GM21423 (cell line): ENCODE measurements around the gene SYNGR1.
"Not testable (repeated sequence)": the region's sequence is repeated elsewhere in the genome, so short reads cannot be mapped to it uniquely, and the experiment has no call there.

Source experiments
- ATAC-seq: cut with Tn5 transposase; IDR thresholded peaks from one replicate; pipeline ENCODE4 v1.9.1; 2021; ENCODE audit warnings: mild to moderate bottlenecking, moderate library complexity; ENCODE audit not compliant: unreplicated experiment

The SYNGR1 gene

DNA sequence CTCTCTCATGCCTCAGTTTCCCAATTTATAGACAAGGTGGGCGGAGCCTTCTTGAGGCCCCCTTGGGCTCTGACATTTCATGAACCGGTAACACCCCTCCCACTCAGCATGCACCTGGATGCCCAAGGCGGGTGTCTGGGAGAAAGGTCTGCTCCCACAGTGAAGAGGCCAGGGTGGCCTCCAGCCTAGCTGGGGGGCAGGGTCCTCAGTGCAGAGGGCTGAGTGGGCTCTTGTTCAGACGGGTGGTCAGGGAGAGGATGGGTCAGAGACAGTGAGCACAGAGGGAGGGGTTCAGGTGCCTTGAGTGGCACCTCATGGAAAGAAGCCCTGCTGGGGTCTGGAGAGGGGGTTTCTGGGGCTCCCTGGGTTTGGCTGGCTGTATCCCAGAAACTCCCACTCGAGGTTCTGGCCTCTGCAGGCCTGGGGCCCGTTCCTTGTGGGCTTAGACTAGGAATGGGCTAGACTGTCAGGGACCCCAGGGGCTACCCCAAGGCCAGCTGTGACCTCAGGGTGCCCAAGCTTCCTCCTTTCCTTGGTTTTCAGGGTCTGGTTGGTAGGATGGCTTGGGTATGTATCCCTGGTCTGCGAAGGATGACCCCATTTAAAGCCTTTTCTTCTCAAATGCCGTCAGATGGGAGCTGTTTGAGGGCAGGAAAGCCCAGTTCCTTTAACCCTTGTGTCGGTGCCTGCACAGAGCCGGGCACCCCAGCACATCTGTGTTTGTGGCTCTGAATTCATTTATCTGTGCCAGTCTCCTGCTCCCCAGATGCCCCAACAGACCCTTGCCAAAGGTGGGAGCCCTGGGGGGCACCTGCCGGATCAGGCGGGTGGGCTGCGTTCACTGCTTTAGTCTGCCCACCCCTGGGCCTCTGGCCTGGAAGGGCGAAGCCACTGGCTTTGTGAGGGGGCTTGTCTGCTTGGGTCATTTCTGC lies 1.2 kb downstream of the SYNGR1 start:
- ATAC-seq = no peak

DNA sequence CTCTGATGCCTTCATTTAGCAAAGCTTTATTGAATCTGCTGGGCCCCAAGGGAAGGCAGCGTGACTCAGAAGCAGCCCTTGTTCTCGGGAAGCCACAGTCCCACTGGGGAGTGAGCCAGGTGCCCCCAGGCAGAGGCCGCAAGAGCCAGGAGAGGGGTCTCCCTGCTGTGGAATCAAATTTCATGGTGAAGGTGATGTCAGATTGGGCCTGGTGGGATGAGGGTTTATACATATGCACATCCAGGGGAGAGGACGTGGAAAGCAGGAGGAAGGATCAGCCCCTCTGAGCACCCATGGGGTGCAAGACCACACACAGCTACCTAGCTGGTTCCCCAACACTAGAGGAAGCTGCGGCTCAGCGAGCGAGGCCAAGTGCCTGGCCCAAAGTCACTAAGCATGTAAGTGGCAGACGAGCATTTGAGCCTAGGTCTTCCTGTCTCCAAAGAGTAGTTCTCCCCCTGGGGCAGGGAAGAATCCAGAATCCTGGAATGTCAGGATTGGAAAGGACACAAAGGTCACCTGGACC lies 2.0 kb downstream of the SYNGR1 start:
- ATAC-seq = no peak

DNA sequence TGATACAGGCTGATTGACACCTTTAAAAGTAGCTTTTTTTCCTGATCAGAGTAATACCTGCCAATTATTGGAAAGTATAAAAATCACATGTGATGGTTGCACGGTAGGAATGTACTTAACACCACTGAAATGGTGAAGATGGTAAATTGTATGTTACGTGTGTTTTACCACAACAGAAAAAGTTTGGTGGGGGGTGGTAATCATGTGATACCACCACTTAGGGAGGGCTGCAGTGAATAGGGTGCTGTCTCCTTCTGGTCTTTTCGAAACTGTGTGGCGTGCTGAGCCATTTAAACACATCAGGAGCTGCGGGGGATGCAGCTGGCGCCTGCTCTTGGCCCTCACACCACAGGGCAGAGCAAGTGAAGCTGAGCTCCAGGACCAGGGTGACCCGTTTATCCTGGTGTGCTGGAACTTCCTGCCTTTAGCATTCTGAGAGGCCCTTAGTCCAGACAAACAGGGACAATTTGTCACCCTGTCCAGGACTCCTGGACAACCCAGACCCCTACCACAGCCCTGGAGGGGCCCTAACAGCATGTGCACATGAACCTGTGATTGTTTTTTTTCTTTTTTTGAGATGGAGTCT lies 2.6 kb downstream of the SYNGR1 start:
- no peak for ATAC-seq

DNA sequence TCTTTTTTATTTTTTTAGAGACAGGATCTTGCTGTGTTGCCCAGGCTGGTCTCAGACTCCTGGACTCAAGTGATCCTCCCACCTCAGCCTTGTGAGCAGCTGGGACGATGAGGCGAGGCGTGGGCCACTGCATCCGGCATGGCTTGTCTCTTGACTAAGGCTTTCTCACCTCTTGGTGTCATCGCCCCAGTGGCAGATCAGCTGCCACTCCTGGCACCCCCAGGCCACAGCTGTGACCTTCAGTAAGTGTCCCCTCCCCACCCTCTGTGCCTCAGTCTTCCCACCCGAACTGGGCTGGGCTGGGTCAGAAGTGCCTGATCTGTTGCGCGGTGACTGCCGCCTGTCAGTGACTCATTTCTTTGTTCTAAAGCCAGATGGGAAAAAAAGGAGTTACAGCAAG lies 3.6 kb downstream of the SYNGR1 start:
- no peak for ATAC-seq

DNA sequence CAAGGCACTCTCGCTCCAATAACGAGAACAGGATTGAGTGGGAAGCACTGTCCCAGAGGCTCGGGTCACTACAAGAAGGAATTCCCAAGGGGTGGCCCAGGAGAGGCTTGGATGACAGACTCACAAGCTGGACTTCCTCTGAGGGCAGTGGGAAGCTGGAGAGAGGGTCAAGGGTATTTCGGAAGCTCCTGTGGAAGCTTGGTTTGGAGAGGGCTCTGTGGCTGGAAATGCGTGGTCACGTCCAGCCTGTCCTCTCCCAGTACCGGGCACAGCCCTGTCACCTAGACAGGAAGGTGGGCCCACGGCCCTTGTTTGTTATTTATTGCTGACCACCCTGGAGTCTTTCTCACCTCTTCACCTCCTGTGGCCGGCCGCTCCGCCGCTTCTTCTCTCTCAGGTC lies 5.3 kb downstream of the SYNGR1 start:
- ATAC-seq = no peak

DNA sequence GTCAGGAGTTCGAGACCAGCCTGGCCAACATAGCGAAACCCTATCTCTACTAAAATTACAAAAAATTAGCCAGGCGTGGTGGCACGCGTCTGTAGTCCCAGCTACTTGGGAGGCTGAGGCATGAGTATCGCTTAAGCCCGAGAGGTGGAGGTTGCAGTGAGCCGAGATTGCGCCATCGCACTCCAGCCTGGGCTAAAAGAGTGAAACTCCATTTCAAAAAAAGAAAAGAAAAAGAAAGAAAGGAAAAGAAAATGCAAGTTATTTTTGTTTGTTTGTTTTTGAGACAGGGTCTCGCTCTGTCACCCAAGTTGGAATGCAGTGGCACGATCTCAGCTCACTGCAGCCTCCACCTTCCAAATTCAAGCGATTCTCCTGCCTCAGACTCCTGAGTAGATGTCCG lies 6.0 kb downstream of the SYNGR1 start:
- not testable (repeated sequence) for ATAC-seq

DNA sequence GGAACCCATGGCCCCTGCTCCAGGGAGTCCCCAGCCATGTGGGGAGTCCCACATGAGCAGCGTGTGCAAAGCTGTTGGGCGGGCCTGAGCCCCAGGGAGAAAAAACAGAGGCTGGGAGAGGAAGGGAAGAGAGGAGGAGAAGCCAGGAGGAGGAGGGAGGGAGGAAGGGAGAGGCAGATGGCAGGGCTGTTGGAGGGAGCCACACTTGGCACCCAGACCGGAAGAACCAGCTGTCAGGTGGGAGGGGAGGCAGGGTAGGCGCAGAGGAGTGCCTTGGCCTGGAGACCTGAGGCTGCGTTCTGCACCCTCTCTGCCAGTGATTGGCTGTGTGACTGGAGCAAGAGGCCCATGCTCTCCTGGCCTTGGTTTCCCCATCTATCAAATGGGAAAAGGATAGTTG lies 6.7 kb downstream of the SYNGR1 start:
- no peak for ATAC-seq

DNA sequence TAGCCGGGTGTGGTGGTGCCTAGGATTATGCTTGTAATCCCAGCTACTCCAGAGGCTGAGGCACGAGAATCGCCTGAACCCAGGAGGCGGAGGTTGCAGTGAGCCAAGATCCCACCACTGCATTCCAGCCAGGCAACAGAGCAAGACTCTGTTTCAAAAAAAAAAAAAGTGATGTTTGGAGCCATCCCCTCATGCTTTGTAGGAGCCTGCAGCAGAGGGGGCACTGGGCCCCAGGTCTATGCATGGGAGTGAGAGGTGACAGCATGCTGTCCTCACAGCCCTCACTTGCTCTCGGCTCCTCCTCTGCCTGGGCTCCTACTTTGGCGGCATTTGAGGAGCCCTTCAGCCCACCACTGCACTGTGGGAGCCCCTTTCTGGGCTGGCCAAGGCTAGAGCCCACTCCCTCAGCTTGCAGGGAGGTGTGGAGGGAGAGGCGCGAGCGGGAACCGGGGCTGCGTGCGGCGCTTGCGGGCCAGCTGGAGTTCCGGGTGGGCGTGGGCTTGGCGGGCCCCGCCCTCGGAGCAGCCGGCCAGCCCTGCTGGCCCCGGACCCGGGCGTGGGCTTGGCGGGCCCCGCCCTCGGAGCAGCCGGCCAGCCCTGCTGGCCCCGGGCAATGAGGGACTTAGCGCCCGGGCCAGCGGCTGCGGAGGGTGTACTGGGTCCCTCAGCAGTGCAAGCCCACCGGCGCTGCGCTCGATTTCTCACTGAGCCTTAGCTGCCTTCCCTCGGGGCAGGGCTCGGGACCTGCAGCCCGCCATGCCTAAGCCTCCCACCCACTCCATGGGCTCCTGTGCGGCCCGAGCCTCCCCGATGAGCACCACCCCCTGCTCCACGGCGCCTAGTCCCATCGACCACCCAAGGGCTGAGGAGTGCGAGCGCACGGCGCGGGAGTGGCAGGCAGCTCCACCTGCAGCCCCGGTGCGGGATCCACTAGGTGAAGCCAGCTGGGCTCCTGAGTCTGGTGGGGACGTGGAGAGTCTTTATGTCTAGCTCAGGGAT lies 7.6 kb downstream of the SYNGR1 start:
- ATAC-seq = not testable (repeated sequence)

DNA sequence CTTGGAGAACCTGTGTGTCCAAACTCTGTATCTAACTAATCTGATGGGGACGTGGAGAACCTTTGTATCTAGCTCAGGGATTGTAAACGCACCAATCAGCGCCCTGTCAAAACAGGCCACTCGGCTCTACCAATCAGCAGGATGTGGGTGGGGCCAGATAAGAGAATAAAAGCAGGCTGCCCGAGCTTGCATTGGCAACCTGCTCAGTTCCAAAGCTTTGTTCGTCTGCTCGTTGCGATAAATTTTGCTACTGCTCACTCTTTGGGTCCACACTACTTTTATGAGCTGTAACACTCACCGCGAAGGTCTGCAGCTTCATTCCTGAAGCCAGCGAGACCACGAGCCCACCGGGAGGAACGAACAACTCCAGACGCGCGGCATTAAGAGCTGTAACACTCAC lies 8.4 kb downstream of the SYNGR1 start:
- not testable (repeated sequence) for ATAC-seq

DNA sequence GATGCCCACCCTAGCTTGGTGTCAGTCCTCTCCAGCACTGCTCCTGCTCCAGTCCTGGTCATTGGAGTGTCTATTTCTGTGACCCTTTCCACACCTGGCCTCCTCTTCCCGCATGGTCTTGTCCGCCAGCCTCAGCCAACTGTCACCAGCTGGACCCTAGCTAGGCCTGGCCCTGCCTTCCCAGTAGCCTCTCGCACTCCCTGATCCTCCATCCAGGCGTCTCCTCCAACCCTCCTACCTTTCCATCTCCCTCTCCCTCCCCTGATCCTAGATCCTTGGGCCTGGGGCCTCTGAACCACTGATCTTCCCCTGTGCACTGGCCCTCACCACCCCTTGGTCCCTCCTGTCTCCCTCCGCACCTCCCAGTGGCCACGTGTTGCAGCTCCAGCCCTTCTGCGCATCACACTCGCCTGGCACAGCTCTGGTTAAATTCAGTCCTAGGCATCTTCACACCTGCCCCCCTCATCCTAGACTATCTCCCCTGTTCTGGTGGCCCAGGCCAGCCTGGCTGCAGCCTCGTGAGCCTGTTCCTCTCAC lies 9.9 kb downstream of the SYNGR1 start:
- ATAC-seq = no peak

DNA sequence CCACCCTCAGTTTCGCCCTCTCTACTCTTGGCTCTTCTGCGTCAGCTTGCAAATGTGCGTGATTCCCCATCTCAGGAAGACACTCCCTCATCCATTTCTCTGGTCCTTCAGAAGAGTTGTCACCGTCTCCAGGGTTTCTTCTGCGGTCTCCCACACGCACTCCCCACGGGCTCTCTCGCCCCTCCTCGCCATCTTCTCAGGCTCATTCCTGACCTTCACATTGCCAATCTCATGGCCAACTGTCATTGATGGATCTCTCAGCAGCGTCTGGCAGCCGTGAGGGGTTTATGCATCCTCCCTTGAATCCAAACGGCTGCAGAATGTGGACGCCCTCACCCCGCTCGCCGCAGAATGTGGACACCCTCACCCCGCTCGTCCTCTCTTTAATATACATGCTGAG lies 10.5 kb downstream of the SYNGR1 start:
- no peak for ATAC-seq

DNA sequence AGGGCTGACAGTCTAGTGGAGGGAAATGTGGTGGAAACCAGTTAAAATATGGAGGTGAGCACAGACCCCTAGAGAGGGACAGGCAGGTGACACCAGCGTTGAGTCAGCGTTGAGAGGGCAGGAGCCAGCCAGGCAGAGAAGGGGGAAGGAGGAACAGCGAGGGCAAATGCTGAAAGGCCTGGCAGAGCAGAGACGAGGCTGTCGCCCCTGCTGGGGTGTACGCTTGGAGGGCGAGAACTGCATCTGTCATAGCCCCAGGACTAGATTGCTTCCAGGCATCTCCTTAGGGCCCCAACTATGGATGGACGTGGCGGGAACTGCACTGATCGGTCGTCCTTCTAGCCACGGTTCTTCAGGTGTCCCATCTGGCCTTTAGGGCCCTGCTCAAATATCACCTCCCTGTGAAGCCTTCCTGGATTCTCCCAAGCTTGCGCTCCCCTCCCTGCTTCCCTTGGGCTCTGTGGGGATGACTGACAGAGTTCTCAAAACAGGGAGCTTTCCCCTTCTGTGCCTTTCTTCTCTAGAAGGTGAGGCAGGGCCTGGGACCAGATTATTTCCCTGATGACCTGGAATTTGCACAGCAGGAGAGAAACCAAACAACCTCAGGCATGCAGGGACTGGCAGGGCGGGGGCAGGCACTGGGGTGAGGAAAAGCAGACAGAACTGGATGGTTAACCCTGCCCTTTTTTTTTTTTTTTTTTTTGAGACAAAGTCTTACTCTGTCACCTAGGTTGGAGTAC lies 11.1 kb downstream of the SYNGR1 start:
- ATAC-seq = no peak

DNA sequence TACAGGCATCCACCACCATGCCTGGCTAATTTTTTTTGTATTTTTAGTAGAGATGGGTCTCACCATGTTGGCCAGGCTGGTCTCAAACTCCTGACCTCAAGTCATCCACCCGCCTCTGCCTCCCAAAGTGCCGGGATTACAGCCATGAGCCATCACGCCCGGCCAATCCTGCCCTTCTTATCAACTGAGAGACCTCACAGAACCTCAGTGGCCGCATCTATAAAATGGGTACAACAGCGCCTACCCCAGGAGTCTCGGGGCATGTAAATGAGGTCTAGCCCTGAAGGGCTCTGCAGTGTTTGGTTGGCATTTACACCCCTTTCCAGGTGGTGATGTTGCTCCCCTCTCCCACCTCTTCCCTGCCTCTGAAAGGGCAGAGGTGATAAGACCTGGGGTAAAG lies 11.7 kb downstream of the SYNGR1 start:
- no peak for ATAC-seq

DNA sequence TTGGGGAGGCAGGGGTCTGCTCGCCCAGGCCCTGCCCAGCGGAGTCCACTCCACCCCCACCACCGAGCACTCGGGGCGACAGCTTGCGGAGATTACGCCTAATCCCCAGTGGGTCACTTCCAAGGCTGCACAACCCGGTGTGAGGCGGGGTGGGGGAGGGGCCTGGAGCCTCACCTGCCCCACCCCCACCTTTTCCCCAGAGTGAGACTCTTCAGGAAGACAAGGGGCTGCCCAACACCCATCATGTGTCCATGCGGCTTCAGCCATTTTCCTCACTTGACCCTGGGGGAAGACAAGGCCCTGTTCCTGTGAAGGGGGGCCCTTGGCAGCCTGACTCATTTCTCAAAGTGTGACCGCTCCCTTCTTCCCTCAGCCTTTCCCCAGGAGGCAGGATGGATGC lies 12.5 kb downstream of the SYNGR1 start:
- ATAC-seq = no peak

DNA sequence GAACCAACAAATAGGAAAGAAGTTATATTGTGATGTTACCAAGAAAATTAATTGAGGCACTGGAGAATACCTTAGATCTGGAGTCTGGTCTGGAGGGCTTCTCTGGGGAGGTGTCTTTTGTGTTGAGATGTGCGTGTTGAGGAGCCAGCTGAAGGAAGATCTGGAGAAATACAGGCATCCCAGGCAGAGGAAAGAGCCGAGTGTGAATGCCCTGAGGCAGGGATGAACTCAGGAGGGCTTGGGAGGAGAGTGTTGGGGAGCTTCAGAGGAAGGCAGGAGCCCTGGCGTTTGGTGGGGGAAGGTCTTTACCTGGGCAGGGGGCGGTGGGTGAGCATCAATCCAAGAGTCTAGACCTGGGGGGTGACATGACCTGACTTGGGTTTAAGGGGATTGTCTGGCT lies 13.1 kb downstream of the SYNGR1 start:
- no peak for ATAC-seq

DNA sequence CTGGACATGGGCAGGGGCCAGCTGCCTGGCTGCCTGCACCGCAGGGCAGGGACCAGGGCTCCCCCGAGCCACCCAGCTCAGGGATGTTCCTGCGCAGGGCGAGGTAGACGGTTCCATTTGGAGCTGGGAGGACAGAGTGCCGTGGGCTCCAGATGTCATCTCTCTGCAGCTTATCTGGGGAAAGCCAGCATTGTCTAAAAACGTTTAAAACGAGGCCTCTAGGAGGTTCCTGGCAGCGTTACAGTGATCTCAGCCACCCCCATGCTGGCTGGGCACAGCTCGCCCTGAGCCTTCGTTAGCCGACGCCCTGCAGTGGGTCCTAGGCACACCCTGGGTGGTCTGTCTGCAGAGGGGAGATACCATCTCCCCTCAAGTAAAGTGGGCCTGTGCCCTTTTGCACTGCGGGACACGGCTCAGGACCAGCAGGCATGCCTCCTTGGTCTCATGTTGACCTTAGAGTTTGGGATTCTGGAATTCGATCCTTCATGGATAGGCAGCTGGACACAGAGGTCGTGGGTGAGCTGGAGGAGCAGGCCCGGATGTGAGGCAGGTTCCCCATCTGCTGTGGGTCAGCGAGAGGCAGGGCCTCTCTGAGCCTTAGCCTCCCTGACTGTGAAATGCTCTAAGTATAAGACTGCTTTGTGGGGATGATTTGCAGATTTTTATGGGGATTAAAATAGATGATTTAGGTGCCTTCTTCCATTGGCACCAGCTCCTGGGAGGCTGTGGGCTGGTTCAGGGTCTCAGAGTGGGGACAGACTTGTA lies 14.1 kb downstream of the SYNGR1 start:
- ATAC-seq = no peak

DNA sequence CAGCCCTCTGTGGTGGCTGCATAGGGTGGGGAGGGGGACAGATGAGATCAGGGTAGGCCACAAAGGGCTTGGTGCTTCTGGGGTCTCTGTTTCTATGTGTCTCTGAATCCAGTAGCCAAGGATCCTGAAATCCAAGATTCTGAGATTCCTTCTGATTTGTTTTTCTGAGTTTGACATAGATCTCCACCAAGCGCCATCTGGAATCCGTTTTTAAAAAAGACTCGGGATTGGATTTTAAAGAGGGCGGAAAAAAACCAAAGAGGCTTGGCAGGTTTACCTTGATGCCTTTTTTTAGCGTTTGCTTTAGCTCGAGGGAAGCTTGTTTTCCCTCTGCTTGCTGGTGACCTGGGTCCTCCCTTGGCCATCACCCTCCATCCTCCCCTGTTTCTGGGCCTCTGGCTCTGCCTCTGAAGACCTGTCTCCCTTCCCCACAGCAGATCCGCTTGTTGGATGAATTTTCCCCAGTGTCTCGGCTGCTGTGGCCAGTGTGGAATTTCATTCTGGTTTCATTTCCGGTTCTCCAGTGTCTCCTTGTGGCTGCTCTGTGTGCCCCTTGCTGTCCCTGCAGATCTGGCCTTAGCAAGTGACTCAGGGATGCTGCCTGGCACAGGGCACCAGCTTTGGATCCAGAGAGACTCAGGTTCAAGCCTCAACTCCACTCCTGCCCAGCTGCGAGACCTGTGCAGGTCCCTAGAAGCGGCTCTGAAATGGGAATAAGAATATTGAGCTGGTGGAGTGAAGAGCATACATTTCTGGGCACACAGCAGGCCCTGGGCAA lies 15.1 kb downstream of the SYNGR1 start:
- no peak for ATAC-seq

DNA sequence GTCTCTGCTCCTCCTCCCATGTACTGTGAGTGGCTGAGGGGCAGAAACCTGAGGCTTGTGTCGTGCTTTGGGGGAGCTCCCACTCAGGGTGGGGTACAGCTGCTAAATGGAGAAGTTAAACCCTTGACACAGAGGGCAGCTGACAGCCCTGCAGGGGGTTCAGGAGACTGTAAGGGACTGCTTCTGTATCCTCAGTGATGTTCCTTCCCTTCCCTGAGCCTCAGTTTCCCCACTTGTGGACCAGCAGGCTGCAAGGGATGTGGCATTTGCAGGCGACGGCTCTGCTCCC lies 15.6 kb downstream of the SYNGR1 start:
- ATAC-seq = no peak

DNA sequence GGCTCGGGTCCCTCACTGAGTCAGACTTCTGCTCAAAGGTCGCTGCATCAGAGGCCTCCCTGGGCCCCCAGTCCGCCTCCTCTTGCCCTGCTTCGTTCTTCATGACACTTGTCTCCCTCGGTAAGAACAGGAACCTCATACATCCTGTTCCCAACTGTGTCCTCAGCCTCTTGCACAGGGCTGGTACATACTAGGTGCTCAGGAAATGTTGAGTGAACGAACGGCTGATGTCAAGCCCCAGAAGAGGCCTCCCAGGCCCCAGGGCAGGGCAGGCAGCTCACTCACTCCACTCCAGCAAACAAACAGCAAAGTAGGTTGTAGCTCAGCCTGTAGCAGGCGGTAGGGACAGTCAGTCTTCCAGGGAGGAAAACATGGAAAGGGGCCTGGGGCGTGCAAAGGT lies 17.2 kb downstream of the SYNGR1 start:
- no peak for ATAC-seq
